A673 (cell line): ENCODE measurements around the gene GALR1. TPM values are rescaled to one million over a fixed set of nuclear protein-coding genes. Genes with fewer than 3 reads are reported as not detected.

Experiments
- BruUV-seq: library from RNA; stranded (reverse); fragments of 400-500 nt; replicated peaks from 2 replicates; lab custom pipeline; 2021; lab: Mats Ljungman, UMichigan
- CTCF ChIA-PET: fragments of 300-600 bp; sonication (Branson Sonifier 250); formaldehyde crosslinking; loops from one replicate; lab custom pipeline; 2022; ENCODE audit warnings: antibody characterized with exemption; lab: Charles Lee
- POLR2A ChIA-PET: fragments of 300-600 bp; sonication (Branson Sonifier 250); formaldehyde crosslinking; loops from one replicate; lab custom pipeline; 2022; ENCODE audit warnings: antibody characterized with exemption; ENCODE audit not compliant: low non-redundant PET; lab: Charles Lee
- DNase-seq: peaks from one replicate; pipeline ENCODE4 v3.0.0-alpha.2; 2015; ENCODE audit warnings: low spot score
- H3K27ac ChIP-seq: fragments of 200-600 bp; sonication (generic); 2 replicates; pipeline ENCODE4 v1.5.1; 2016; ENCODE audit warnings: mixed run types, low read depth, mild to moderate bottlenecking, mixed read lengths, antibody characterized with exemption, low read length; ENCODE audit not compliant: poor library complexity, severe bottlenecking
- H3K27me3 ChIP-seq: fragments of 200-600 bp; sonication (generic); replicated peaks from 2 replicates; pipeline ENCODE4 v1.6.1; 2017; ENCODE audit warnings: mixed run types, low read depth, mild to moderate bottlenecking, mixed read lengths, antibody characterized with exemption, low read length; ENCODE audit not compliant: insufficient read depth, poor library complexity
- H3K36me3 ChIP-seq: fragments of 200-600 bp; sonication (generic); 2 replicates; pipeline ENCODE4 v1.6.1; 2016; ENCODE audit warnings: mixed run types, mild to moderate bottlenecking, mixed read lengths, antibody characterized with exemption, low read length; ENCODE audit not compliant: insufficient read depth, poor library complexity, severe bottlenecking
- H3K4me1 ChIP-seq: fragments of 200-600 bp; sonication (generic); 2 replicates; pipeline ENCODE4 v1.6.1; 2017; ENCODE audit warnings: mixed run types, mild to moderate bottlenecking, mixed read lengths, antibody characterized with exemption, low read length; ENCODE audit not compliant: insufficient read depth, poor library complexity, severe bottlenecking
- H3K4me3 ChIP-seq: fragments of 200-600 bp; sonication (generic); 2 replicates; pipeline ENCODE4 v1.5.1; 2016; ENCODE audit warnings: low read depth, mixed run types, mild to moderate bottlenecking, mixed read lengths, low read length; ENCODE audit not compliant: poor library complexity, severe bottlenecking
- H3K9me3 ChIP-seq: fragments of 200-600 bp; sonication (generic); 2 replicates; pipeline ENCODE4 v1.6.1; 2016; ENCODE audit warnings: mixed run types, low read depth, mild to moderate bottlenecking, mixed read lengths, antibody characterized with exemption, low read length; ENCODE audit not compliant: poor library complexity, severe bottlenecking
- EZH2 ChIP-seq: fragments of 200-600 bp; sonication (generic); IDR thresholded peaks from 2 replicates; pipeline ENCODE4 v1.6.1; 2017; ENCODE audit warnings: borderline replicate concordance, low read depth, mild to moderate bottlenecking, mixed read lengths, antibody characterized with exemption, low read length; ENCODE audit not compliant: poor library complexity, severe bottlenecking
- intact Hi-C: fragments of 100-400 bp; cut with micrococcal nuclease; formaldehyde crosslinking; loops from one replicate; pipeline ENCODE4 v1.10.0; 2022; ENCODE audit not compliant: unreplicated experiment
- total RNA-seq: library from RNA; stranded (reverse); gene quantifications from 2 replicates; pipeline ENCODE4 v1.2.3, GENCODE V29; 2021
- TF ChIP-seq, protein P1 (sequence below): fragments of 300-800, 200-600 bp; sonication (generic); conservative IDR thresholded peaks from 2 replicates; pipeline ENCODE4 v1.5.1; 2017; ENCODE audit warnings: low read depth, mild to moderate bottlenecking, antibody characterized with exemption, low read length, moderate library complexity, mixed read lengths

GALR1 gene
- total RNA-seq, 1 experiment from 2014 or later, result not detected

DNA sequence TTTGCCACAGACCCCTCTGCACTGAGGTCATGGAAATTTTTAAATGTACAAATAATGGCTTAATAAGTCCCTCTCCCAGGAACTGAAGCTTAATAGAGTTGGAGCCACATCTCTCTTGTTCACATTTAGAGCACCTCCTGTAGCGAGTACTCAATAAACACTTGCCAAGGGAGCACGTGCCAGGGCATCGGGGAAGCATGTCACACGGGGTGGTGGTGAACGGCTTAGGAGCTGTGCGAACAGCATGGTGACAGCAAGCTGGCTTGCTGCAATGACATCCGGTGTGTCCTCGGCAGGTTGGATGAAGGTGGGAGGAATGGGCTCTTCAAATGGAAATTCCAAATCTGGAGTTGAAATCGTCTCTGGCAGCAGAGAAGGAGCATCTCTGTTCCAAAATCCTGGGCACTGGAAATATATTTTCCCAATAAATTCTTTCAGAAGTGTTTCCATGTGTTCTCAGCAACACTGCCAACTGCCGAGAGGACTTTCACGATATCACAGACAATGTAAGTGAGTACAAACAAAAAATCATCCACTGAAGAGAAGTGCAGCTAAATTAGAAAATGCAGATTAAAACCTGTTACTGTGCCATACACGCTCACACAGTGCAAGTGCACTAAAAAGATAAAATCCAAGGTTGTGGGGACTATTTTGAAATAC is 74.1 kb downstream of the GALR1 start:
- H3K27ac ChIP-seq, result no peak overlapping the region
- no peaks in the 10 kb centered on the region for H3K4me1 ChIP-seq
- DNase-seq, result no peak
- CTCF ChIA-PET, result no interaction called here
- intact Hi-C loops, result no loop called here
- H3K9me3 ChIP-seq, result peaks cover 9% of the 10 kb centered on the region
- H3K4me3 ChIP-seq, result no peak overlapping the region
- no peak for TF ChIP-seq EZH2
- TF ChIP-seq, protein P1, sequence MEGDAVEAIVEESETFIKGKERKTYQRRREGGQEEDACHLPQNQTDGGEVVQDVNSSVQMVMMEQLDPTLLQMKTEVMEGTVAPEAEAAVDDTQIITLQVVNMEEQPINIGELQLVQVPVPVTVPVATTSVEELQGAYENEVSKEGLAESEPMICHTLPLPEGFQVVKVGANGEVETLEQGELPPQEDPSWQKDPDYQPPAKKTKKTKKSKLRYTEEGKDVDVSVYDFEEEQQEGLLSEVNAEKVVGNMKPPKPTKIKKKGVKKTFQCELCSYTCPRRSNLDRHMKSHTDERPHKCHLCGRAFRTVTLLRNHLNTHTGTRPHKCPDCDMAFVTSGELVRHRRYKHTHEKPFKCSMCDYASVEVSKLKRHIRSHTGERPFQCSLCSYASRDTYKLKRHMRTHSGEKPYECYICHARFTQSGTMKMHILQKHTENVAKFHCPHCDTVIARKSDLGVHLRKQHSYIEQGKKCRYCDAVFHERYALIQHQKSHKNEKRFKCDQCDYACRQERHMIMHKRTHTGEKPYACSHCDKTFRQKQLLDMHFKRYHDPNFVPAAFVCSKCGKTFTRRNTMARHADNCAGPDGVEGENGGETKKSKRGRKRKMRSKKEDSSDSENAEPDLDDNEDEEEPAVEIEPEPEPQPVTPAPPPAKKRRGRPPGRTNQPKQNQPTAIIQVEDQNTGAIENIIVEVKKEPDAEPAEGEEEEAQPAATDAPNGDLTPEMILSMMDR, result no peak
- H3K36me3 ChIP-seq, result no peaks in the 10 kb centered on the region
- POLR2A ChIA-PET, result no interaction called here
- BruUV-seq, result no TSS peak
- H3K27me3 ChIP-seq, result no peaks in the 10 kb centered on the region

Other genes with a start within 250 kb of the GALR1 start
- gene MBP, start 117.1 kb upstream of the GALR1 start, total RNA-seq, result 0.09 TPM in 1 of 2 replicates, not detected in the other